Lower lobe of right lung (tissue), 2 donors: ENCODE results near the gene PFDN1. TPM values are rescaled to one million over a fixed set of nuclear protein-coding genes. Genes with fewer than 3 reads are reported as not detected.

Experiments used
- ATAC-seq, 2 donors: fragments of 200-7000 bp; cut with Tn5 transposase; one replicate each; pipeline ENCODE4 v1.9.1; 2020 to 2022; ENCODE audit warnings: mild to moderate bottlenecking in 2 of 2, moderate library complexity in 2 of 2
- DNase-seq: peaks from one replicate; pipeline ENCODE4 v3.0.0-alpha.2; 2020
- H3K27ac ChIP-seq: fragments of 200-600 bp; one replicate; pipeline ENCODE4 v1.8.0; 2022
- H3K27me3 ChIP-seq: fragments of 200-600 bp; one replicate; pipeline ENCODE4 v1.8.0; 2022; ENCODE audit warnings: low read depth
- H3K36me3 ChIP-seq: fragments of 200-600 bp; one replicate; pipeline ENCODE4 v1.8.0; 2022; ENCODE audit warnings: mild to moderate bottlenecking
- H3K4me1 ChIP-seq: fragments of 200-600 bp; one replicate; pipeline ENCODE4 v1.8.0; 2022
- H3K4me3 ChIP-seq: fragments of 200-600 bp; one replicate; pipeline ENCODE4 v1.8.0; 2022; ENCODE audit warnings: mild to moderate bottlenecking
- H3K9me3 ChIP-seq: fragments of 200-600 bp; one replicate; pipeline ENCODE4 v1.8.0; 2022
- intact Hi-C: fragments of 100-400 bp; cut with DNase I; formaldehyde crosslinking; loops from one replicate; pipeline ENCODE4 v1.11.0; 2022
- total RNA-seq: library from RNA; stranded (reverse); fragmentation: NEBNext Ultra II Directional; extraction: Animal tissue kit (Norgen Biotek cat#: 25700); gene quantifications from one replicate; pipeline ENCODE4 v1.2.1, GENCODE V29; 2021
- TF ChIP-seq, protein P1 (sequence below): fragments of 200-600 bp; IDR thresholded peaks from one replicate; pipeline ENCODE4 v1.8.0; 2022; ENCODE audit warnings: antibody characterized with exemption, mild to moderate bottlenecking
- donor health status: DM: no; HTN: yes; CAD: no; lungs with severe emphysema.

The PFDN1 gene
- total RNA-seq, 1 donor from 2014 or later: 47.1 TPM

- no peaks in the 10 kb centered on the region for H3K9me3 ChIP-seq
- H3K27me3 ChIP-seq: no peaks in the 10 kb centered on the region
- intact Hi-C loops: loop anchor here (5.0 kb wide), 1 partner anchor 107 kb away; the partner anchor contains the start of gene HBEGF
- ATAC-seq (peak; percentile 52 to 61), DNase-seq (peak; percentile 66)
- peaks cover 61% of the 10 kb centered on the region for H3K4me1 ChIP-seq
- H3K36me3 ChIP-seq: peaks cover 20% of the 10 kb centered on the region
- H3K4me3 ChIP-seq: no peak overlapping the region
- no peak overlapping the region for H3K27ac ChIP-seq
- TF ChIP-seq, protein P1, sequence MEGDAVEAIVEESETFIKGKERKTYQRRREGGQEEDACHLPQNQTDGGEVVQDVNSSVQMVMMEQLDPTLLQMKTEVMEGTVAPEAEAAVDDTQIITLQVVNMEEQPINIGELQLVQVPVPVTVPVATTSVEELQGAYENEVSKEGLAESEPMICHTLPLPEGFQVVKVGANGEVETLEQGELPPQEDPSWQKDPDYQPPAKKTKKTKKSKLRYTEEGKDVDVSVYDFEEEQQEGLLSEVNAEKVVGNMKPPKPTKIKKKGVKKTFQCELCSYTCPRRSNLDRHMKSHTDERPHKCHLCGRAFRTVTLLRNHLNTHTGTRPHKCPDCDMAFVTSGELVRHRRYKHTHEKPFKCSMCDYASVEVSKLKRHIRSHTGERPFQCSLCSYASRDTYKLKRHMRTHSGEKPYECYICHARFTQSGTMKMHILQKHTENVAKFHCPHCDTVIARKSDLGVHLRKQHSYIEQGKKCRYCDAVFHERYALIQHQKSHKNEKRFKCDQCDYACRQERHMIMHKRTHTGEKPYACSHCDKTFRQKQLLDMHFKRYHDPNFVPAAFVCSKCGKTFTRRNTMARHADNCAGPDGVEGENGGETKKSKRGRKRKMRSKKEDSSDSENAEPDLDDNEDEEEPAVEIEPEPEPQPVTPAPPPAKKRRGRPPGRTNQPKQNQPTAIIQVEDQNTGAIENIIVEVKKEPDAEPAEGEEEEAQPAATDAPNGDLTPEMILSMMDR: peak; percentile 68
Observed at GRCh38 chr5:140239939-140240700, 62.8 kb downstream of the PFDN1 start.

GRCh38 chr5:140239461-140239860, 63.4 kb downstream of the PFDN1 start:
- Histone ChIP-seq H3K36me3 (peaks cover 16% of the 10 kb centered on the region), H3K4me1 (peaks cover 55% of the 10 kb centered on the region), H3K9me3 (no peaks in the 10 kb centered on the region), H3K27ac (no peak overlapping the region), H3K27me3 (no peaks in the 10 kb centered on the region), H3K4me3 (no peak overlapping the region)
- intact Hi-C loops: no loop called here
- no peak for ATAC-seq
- no peak for DNase-seq
- TF ChIP-seq, protein P1: no peak

DNA sequence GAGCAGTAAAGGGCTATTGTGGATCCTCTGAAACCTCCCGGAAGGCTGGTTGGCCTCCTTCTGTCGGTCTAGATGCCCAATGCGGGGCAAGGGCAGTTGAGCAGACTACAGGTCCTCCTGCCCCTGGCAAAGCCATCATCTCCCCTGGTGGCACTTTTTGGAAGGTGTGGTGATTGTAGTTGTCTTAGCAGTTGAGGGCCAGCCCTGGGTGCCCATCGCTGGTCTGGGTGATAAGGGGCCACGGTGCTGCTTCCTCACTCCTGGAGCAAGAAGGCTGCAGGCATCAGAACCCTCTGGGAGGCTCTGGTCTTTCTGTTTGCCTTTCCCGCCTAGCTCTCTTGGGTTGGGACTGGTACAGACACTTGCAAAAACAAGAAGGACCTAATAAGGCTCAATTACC, 64.1 kb downstream of the PFDN1 start:
- ATAC-seq: no peak
- Histone ChIP-seq H3K36me3 (peaks cover 13% of the 10 kb centered on the region), H3K9me3 (no peaks in the 10 kb centered on the region), H3K4me1 (peaks cover 52% of the 10 kb centered on the region), H3K27me3 (no peaks in the 10 kb centered on the region), H3K4me3 (no peak overlapping the region), H3K27ac (no peak overlapping the region)
- no peak for DNase-seq
- TF ChIP-seq, protein P1: no peak
- intact Hi-C loops: no loop called here

DNA sequence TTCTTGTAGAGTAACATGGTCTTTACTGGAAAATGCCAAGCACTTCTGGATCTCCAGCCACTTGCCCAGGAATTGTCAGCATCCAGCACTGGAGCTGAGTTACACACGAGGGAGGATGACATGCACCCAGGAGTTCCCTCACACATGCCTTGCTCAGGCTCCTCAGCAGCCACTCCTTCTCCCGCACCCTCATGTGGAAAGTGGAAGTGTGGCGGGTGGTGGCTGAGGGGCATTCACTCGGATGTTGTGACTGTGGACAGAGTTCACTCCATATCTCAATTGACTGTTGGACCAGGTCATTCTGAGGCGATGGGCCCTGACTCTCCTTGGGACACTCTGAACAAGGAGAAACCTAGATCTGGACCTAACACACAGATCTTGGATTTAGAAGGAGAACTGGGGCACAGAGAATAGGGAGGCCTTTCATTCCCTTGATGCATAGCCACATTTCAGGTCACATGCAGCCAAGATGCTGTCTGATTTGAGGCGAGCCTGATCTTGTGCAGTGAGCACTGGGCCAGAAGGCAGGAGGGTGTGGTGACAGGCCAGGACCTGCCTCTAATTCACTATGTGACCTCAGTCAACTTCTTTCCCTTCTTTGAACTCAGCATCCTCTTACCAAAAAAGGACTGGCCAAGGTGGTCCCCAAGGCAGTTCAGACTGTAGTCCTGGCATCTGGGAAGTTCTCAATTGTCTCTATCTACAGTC, 65.9 kb downstream of the PFDN1 start:
- no peaks in the 10 kb centered on the region for H3K27me3 ChIP-seq
- H3K4me1 ChIP-seq: peaks cover 39% of the 10 kb centered on the region
- DNase-seq: no peak
- no peak overlapping the region for H3K4me3 ChIP-seq
- no peak overlapping the region for H3K27ac ChIP-seq
- intact Hi-C loops: no loop called here
- no peaks in the 10 kb centered on the region for H3K36me3 ChIP-seq
- no peaks in the 10 kb centered on the region for H3K9me3 ChIP-seq
- no peak for ATAC-seq
- TF ChIP-seq, protein P1: no peak

- intact Hi-C loops: no loop called here
- H3K4me3 ChIP-seq: no peak overlapping the region
- no peak overlapping the region for H3K27ac ChIP-seq
- H3K27me3 ChIP-seq: no peaks in the 10 kb centered on the region
- TF ChIP-seq, protein P1: no peak
- DNase-seq: no peak
- peaks cover 28% of the 10 kb centered on the region for H3K4me1 ChIP-seq
- no peaks in the 10 kb centered on the region for H3K36me3 ChIP-seq
- H3K9me3 ChIP-seq: no peaks in the 10 kb centered on the region
- ATAC-seq: peak; percentile 10 to 64
Observed at GRCh38 chr5:140235791-140236551, 66.9 kb downstream of the PFDN1 start.
